ENCODE results near the gene TMEM266.
"Not testable (repeated sequence)": the region's sequence is repeated elsewhere in the genome, so short reads cannot be mapped to it uniquely, and the experiment has no call there.

TMEM266 gene, protein sequence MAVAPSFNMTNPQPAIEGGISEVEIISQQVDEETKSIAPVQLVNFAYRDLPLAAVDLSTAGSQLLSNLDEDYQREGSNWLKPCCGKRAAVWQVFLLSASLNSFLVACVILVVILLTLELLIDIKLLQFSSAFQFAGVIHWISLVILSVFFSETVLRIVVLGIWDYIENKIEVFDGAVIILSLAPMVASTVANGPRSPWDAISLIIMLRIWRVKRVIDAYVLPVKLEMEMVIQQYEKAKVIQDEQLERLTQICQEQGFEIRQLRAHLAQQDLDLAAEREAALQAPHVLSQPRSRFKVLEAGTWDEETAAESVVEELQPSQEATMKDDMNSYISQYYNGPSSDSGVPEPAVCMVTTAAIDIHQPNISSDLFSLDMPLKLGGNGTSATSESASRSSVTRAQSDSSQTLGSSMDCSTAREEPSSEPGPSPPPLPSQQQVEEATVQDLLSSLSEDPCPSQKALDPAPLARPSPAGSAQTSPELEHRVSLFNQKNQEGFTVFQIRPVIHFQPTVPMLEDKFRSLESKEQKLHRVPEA

DNA sequence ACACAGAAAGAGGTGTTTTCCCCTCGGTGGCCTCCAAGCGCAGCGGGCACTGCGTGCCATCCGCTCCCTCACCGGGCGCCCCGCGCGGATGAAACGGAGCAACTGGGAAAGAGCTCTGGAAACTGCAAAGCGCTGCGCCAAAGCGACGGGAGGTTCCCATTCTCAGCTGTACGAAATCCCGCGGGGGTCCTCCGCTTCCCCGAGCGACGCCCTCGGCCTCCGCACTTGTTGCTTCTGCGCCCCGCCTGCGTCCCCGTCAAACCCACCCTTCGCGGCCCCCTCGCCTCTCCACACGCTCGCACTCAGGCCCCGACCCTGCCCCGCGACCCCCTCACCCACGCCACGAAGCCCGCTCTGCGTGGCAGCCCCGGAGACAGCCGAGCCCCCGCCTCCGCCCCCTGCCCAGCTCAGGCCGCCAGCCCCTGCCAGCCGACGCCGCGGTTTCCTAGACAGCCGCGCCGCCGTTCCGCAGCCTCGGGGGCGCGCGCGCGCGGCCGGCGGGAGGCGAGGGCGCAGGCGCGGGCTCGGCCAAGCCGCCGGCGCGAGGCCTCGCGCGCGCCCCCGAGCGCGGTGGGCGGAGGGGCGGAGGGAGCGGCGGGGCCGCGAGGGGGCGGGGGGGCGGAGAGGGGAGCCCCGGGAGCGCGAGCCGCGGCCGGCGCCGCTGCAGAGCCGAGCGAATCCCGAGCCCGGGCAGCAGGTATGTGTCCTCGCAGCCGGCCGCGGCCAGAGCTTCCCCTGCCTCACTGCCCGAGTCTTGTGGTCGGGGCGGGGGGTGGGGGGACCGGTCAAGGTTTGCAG, at the start of gene TMEM266:
TSS of gene TMEM266 (plus strand) at position 666 of the 798 bp plus-strand sequence. CDS start 74,279 bp downstream, outside the sequence.
- DNase-seq = no peak

DNA sequence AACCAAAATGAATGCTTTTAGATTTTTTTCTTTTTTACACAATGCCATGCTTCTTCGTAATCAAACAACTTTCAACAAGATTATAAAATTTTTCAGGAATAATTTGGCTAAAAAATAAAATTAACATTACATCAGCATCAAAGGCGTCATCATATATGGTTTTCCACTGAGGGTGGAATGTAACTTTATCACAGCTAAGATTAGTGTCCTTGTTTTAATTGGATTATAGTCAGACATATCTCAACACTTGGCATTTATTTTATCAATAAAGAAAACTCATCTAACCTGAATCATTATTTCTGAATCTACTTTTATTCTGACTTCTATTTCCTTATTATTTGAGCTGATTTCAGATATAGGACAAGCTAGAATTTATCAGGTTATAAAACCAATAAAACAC, 49.2 kb upstream of the TMEM266 start:
- no peak for DNase-seq

DNA sequence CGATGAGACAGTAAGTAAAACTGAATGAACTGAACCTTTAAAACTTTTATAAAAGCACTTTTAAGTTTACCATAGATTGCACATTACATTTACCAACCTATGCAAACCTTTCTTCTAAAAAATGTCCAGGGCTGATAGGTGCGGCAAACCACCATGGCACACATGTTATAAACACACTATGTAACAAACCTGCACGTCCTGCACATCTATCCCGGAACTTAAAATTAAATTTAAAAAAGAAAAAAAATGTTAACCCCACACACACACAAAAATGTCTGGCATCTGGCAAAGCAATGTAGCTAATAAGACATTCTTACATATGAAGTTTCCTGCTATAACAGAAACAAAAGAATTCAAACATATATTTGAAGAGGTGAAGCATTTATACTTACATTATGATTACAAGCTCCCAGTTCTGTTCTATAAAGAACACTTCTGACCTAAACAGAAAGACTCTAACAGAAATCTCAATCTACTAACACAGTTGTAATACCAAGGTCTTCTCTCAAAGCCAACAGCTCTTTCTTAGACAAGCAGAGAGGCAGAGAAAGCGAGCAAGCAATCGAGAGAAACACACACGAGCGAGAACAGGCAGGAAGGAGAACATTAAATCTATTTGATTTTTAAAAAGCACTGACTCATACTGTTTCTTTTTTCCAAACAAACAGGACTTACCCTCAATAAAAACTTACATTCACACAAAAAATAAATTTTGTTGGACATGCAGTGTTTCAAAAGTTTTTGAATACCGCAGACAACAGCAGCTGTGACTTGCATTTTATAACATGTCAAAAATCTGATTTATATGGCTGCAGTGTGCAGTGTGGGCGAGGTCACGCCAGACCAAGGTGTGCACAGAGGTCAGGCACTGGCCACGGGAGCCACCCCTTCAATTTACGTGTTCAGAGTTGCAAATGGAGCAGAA, 47.9 kb upstream of the TMEM266 start, which contains the start of gene NRG4:
TSS of gene NRG4 (minus strand) at position 798 of the 925 bp plus-strand sequence. CDS start 1,194 bp downstream, outside the sequence.
- no peak for DNase-seq

DNA sequence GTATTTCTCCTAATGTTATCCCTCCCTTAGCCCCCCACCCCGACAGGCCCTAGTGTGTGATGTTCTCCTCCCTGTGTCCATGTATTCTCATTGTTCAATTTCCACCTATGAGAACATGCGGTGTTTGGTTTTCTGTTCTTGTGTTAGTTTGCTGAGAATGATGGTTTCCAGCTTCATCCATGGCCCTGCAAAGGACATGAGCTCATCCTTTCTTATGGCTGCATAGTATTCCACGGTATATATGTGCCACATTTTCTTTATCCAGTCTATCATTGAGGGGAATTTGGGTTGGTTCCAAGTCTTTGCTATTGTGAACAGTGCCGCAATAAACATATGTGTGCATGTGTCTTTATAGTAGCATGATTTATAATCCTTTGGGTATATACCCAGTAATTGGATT, 46.3 kb upstream of the TMEM266 start:
- DNase-seq = not testable (repeated sequence)

DNA sequence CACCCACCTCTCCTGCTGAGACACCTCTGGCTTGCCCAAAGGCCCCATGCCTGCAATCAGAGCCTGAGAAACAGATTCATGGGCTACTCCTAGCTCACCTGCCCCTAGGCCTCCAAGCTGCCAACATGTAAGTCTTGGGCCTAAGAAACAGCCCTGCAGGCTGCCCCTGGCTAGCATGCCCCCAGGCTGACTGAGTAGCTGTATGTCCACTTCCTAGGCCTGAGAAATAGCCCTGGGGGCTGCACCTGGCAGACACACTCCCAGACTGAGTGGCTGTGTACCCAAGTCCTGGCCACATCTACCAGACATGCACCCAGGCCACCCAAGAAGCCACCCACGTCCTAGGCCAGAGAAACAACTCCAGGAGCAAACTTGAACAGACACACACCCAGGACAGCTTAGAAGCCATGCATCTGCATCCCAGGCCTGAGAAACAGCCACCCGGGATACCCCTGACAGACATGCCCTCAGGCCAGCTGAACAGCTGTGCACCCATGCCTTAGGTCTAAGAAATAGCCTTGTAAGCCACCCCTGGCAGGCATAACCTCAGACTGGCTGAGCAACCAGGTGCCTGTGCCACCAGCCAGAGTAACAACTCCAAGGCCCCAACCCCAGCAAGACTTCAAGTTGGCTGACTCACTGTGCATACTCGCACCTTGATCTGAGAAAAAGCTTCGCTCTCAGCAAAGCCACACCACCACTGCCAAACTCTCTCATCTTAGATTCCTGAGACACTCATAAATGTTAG, 35.6 kb upstream of the TMEM266 start:
- no peak for DNase-seq

DNA sequence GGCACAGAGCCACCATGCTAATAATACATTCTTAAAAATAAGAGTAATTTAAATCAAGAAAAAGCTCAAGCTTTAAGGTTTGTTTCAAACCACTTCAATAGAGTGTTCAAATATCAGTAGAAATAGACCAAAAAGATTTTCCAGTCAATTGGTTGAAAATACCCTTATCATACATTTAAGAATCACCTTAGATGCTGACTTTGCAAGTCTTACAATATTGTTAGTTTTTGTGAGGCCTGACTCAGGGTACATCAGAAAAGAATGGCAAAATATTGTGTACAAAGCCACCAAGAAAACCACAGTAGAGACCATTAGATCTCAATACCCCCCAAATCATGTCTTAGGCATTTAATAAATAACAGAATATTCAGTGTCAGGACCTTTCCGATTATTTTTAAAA, 27.7 kb upstream of the TMEM266 start:
- no peak for DNase-seq

DNA sequence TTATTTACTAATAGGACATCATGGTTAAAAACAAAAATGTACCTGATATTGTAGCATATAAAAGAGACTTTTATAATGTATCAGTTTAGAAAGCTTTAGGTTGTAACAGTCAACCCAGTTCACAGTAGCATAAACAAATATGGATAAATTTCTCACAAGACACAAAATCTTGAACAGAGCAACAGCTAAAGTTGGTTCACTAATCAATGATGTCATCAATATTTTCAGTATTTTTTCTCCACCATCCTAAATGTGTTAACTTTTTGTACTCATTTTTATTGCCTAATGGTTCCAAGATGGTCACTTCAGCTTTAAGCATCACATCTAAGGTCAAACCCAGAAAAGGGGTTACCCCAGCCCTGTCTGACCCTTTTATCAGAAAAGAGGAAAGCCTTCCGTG, 26.3 kb upstream of the TMEM266 start:
- no peak for DNase-seq

DNA sequence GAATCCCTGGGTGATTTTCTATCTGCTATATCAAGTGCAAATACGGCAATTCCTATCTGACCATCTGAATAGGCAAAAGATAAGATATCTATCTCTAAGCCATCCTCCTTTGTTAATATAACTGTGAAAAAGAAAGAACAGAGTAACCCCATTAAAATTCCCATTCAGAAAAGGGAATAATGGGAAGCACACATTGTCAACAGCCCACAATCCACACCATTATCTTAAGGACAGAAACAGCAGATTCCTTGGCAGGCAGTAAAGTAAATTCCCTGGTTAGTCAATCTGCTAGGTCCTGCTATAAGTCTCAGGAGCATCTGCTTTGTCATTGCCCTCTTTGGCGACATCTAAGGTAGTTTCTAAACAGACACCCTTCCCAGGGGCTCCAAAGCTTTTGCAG, 25.7 kb upstream of the TMEM266 start:
- no peak for DNase-seq

DNA sequence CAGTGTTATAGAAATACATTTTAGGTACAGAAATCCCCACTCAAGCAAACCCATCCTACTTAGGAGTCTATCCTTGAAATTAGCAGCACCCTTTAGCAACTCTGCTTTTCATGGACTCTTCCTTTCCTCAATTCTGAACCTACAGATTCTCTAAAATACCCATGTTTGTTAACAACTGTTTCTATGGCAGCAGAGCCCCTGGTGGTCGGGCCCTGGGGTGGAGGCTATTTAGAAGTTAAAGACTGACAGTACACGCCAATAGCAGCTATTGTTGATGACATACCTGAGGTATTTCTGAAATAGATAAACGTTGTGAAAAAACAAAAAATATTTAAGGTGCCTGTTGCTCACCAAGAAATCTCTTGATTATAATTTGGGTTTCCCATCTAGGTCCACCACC, 24.2 kb upstream of the TMEM266 start:
- DNase-seq = no peak

DNA sequence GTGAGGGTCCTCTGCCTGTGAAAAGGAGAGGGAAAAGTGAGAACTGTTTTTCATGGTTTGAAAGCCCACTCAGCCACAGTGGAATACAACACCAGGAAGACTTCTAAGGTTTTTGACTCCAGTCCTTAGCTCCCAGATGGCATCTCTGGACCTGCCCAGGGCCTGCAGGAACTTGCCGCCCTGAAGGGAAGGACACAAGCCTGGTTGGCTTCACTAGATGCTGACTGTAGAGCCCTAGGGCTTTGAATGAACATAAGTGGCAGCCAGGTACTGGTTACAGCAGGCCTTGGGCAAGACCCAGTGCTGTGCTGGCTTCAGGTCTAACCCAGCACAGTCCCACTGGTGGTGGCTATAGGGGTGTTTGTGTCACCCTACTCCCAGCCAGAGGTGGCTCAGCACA, 21.3 kb upstream of the TMEM266 start:
- DNase-seq = no peak

DNA sequence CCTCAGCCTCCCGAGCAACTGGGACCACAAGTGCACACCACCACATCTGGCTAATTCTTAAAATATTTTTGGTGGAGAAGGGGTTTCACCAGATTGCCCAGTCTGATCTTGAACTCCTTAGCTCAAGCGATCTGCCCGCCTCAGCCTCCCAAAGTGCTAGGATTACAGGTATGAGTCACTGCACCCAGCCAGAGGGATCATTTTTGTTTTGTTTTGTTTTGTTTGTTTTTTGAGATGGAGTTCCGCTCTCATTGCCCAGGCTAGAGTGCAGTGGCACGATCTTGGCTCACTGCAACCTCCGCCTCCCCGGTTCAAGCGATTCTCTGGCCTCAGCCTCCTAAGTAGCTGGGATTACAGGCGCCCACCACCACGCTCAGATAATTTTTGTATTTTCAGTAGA, 5.6 kb upstream of the TMEM266 start:
- not testable (repeated sequence) for DNase-seq

DNA sequence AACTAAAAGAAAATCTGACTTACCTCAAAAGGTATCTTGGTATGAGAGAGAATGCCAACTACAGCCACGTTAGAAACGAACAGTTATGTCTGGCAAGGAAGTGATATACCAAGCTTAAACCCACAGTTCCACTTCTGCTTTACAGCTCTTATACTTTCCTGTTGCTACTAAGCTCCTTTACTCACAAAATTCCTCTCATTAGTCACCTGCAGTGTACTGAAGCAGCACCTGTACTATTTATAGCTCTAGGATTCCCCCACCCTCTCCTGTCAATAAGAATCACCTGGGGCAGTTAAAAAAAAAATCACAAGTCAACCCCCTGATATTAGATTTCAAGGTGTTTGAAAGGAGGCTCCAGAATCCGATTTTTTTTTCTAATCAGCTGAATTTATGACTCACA, 2.9 kb upstream of the TMEM266 start:
- DNase-seq = no peak

DNA sequence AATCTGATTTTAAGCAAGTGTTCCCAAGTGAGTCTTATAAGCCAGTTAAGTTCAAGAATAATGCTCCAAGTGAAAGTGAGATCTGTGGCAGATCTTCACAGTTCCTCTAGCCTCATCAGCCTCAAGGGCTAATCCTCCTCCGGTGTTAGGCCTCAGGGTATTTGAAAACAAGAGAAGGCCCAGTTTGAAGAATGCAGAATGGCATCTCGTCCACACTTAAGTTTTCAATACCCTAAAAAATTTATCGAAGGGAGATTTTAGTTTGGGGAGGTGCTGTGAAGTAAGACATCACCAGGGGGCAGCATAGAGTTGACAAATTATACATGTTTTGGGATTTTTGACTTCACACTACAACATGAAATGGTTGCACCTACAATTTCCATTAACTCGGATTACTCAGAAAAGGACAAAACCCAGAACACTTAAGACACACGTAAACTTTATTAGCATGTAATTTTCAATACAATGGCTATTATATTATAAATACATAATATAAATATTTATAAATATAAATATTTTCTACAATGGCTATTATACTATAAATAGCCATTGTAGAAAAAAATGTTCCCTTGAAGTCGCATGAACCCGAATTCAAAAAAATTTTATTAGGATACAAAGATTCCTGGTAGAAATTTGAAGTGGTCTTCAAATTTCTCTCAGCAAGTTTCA, 2.3 kb upstream of the TMEM266 start:
- no peak for DNase-seq

DNA sequence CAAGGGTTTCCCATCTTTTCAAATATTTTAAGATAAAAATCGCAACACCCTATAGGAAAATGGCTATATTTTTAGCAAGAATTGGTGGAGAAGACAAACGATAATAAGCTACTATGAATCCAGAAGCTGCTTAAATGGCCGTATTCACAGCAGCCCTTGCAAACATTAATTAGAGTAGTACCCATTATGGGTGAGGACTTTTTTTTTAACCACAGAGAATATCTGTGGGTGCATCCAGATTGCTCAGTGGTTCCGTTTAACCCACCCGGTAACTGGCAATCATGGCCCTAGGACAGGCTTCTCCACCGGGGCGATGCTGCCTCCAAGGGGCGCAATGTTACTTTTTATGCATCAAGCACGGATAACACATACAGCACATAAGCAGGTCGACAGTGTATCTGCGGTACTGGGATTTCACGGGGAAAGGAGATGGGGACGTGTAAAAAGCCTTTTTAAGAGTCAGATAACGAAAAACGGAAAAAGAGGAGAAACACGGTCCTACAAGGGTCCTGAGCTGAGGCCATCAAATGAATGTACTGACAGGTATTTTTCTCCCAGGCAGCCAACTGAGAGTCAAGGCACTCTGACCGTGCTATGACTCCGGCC, 968 bp upstream of the TMEM266 start:
- DNase-seq = no peak

DNA sequence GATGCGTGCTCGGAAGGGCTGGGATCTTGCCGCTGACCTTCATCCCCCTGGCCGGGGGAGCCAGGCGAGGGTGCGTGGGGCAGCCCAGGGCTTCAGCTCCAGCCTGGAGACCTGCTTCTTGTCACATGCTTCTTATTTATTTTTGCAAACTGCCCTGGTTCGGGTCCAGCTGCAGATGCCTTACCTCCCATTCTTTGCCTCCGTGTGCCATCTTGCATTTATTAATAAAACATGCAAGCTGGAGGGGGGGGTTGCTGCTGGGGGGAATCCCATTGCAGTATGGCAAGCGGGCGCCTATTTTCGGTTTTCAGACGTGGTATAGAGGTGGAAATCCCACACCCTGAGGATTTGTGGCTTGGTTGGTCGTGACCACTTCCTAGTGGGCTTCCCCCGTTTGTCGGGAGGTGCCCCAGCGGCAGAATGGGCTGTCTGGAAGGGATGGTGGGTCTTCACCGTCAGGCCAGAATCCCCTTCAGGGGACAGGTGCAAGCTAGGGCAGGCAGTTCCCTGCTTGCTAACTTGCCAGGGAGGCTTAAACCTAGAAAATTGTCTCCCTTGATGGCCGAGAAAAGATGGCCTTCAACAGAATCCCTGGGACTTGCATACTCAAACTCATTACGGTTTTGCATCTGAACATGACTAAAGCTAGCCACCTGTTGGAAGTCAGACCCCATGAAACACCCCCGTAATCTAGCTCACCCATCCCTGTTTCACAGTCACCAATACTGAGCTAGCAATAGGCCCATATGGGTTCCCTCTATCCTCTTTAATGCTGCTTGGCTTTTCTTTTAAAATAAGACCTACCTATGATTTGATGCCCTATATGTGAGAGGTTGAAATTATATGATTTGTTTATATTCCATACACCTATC, 569 bp downstream of the TMEM266 start:
- DNase-seq = no peak

DNA sequence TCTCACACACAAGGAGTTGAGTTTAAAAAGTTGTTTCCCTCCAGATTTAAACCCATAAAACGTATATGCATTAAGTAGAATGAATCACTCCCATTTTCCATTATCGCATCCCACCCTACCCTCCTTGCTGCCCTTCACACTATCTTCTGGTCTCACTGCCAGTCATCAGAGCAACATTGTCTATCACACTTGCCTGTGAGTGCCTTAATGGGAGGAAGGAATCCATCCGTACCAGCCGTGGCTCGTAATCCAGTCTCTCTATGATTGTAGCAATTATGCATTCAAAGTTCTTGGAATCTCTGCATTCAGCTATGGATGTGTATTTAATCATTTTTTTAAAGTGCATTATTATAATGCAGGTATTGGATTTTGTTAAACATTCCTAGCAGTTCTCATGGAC, 1.9 kb downstream of the TMEM266 start:
- no peak for DNase-seq

DNA sequence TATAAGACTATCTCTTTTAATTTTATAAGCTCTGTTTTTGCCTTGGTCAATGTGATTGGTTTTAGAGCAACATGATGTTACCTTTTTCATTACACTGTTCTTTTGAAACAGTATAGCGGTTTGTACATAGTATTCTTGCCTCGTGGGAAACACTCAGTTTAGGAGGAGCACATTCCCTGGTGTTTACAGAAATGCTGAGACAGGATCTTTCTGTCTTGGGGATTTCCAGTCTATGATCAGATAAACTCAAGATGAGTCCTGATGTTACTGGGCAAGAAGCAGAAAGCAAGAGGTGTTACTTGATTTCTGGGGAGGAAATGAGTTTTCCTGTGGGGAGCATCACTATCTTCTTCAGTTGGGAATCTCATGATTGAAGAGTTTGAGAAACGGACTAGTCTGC, 2.5 kb downstream of the TMEM266 start:
- DNase-seq = no peak

DNA sequence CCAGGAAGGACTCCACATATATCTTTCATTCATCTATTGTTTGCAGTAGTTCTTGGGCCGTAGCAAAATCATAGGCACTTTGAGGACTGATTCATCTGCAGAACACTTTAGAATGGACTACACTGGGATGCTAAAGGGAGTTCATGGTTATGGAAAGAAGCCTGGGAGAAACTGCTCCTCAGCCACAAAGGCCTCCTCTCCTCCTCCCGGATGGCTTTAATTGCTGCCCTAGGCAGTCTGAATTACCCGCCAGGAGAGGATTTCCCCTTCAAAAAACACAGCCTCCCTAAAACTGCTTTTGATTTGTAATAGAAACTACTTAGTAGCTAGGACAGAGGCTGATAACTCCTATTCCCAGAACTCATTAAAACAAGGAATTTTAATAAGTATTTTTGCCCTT, 4.6 kb downstream of the TMEM266 start:
- no peak for DNase-seq

DNA sequence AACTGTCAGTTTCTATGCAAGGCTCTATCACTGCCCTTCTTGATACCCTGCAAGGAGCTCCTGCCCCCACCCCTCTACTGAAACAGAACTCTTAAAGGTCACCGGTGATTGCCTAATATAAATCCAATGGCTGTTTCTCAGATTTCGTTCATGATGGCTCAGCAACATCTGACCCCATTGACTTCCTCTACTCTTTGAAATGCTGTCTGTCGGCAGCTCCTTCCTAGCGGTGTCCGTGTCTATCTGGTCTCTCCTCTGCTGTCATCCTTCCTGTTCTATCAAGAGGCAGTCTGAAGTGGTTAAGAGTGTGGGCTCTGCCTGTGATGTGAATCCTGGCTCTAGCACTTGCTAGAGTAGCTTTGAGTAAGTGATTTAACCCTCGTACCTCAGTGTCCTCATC, 5.5 kb downstream of the TMEM266 start:
- DNase-seq = no peak

DNA sequence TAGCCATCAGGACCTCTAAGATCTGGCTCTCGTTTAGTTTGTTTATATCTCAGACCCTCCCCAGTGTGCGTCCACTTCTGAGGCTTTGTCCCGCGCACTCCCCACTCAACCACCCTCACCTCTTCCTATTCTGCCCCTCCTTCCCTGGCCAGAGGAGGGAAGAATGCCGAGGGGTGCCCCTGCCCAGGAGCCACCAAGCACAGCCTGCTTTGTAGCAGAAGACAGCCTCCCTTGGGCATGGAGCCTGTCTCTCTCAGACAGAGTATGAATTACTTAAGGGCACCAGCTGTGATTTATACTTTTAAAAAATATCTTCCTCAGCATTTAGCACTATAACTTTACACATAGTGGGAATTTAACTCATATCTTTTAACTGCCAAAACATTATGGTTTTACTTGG, 6.0 kb downstream of the TMEM266 start:
- DNase-seq = no peak

Data from NCI-H1436 treated with DMSO at 0.1 percent for 48 hours (cell line).